ENCODE data around the gene KIAA1191. TPM values are rescaled to one million over a fixed set of nuclear protein-coding genes. Genes with fewer than 3 reads are reported as not detected.
"Not testable (repeated sequence)": the region's sequence is repeated elsewhere in the genome, so short reads cannot be mapped to it uniquely, and the experiment has no call there.

The KIAA1191 gene
- total RNA-seq, 1 experiment from 2014 or later = 92.7 TPM

GRCh38 chr5:176317534-176318374 lies 43.8 kb downstream of the KIAA1191 start (continued):
- TF ChIP-seq ZNF532 (CRISPR knock-in tag; IDR thresholded peaks at IDR 0.05; ENCODE audit: borderline replicate concordance) = no peak
- no peak for TF ChIP-seq RELA (CRISPR knock-in tag; IDR thresholded peaks at IDR 0.05; ENCODE audit: borderline replicate concordance)
- TF ChIP-seq MYBL2 (CRISPR knock-in tag; IDR thresholded peaks at IDR 0.05) = no peak
- TF ChIP-seq KAT7 (CRISPR knock-in tag; IDR thresholded peaks at IDR 0.05; ENCODE audit: borderline replicate concordance) = no peak
- no peak for TF ChIP-seq AR (CRISPR knock-in tag; IDR thresholded peaks at IDR 0.05)
- TF ChIP-seq ATF3 (CRISPR knock-in tag; conservative IDR thresholded peaks at IDR 0.05) = no peak
- no peak for TF ChIP-seq FOXJ3 (CRISPR knock-in tag; IDR thresholded peaks at IDR 0.05; ENCODE audit: borderline replicate concordance)

DNA sequence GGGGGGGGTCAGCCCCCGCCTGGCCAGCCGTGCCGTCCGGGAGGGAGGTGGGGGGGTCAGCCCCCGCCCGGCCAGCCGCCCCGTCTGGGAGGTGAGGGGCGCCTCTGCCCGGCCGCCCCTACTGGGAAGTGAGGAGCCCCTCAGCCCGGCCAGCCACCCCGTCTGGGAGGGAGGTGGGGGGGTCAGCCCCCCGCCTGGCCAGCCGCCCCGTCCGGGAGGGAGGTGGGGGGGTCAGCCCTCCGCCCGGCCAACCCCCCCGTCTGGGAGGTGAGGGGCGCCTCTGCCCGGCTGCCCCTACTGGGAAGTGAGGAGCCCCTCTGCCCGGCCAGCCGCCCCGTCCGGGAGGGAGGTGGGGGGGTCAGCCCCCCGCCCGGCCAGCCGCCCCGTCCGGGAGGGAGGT lies 56.2 kb downstream of the KIAA1191 start:
- H3K4me1 Mint-ChIP-seq; H3K27ac Mint-ChIP-seq; ATAC-seq; POLR2A ChIA-PET; H3K4me3 Mint-ChIP-seq; H3K27me3 Mint-ChIP-seq (ENCODE audit: low read depth); DNase-seq (ENCODE audit: low spot score); CTCF ChIA-PET: not testable (repeated sequence)
- peaks cover 25% of the 10 kb centered on the region for H3K9me3 Mint-ChIP-seq
- H3K36me3 Mint-ChIP-seq = peaks cover 49% of the 10 kb centered on the region

Small RNA genes lying within 50 kb of the gene (microRNA-seq; reads per million reads assigned to microRNA genes)
- gene MIR1271 (ENCODE audit: borderline number of aligned reads) = not detected

Other genes with a start within 250 kb of the KIAA1191 start
- 16.8 to 18.8 TPM (median 17.9 TPM) in 3 replicates for gene SIMC1, start 123.3 kb downstream of the KIAA1191 start, total RNA-seq (2021)
- gene ARL10, start 3.7 kb upstream of the KIAA1191 start, total RNA-seq (2021) = 6.8 to 11.4 TPM (median 10.9 TPM) in 3 replicates
- 51.7 to 57.7 TPM (median 52.1 TPM) in 3 replicates for gene NOP16, start 26.8 kb upstream of the KIAA1191 start, total RNA-seq (2021)
- gene HIGD2A, start 27.0 kb upstream of the KIAA1191 start, total RNA-seq (2021) = 98.2 to 112 TPM (median 108 TPM) in 3 replicates
- 28.6 to 33.8 TPM (median 30.3 TPM) in 3 replicates for gene CLTB, start 54.8 kb upstream of the KIAA1191 start, total RNA-seq (2021)
- gene FAF2, start 86.6 kb upstream of the KIAA1191 start, total RNA-seq (2021) = 31.9 to 32.9 TPM (median 32.1 TPM) in 3 replicates
- gene RNF44, start 175.6 kb upstream of the KIAA1191 start, total RNA-seq (2021) = 204 to 233 TPM (median 216 TPM) in 3 replicates
- gene CDHR2, start 187.6 kb upstream of the KIAA1191 start, total RNA-seq (2021) = 0.44 to 1.1 TPM (median 0.63 TPM) in 3 replicates
- 5.4 to 8.5 TPM (median 5.8 TPM) in 3 replicates for gene GPRIN1, start 248.4 kb upstream of the KIAA1191 start, total RNA-seq (2021)

Data from WTC11 (cell line).